ENCODE data around the gene MRTFA.

GRCh38 chr22:40434106-40434505 is 202.4 kb downstream of the MRTFA start:
- TF ChIP-seq CTCF (IDR thresholded peaks at IDR 0.05), result no peak
- no peak for TF ChIP-seq POLR2A (IDR thresholded peaks at IDR 0.05)
